HCT116 (cell line): ENCODE data around the gene SOX18.

Source experiments
- CEBPB ChIP-seq: IDR thresholded peaks from 2 replicates; pipeline ENCODE4 v1.6.1; 2012; ENCODE audit warnings: low read depth
- CTCF ChIP-seq, 3 experiments: fragments of 200-600 bp in 1 of 3; sonication (generic) in 1 of 3; IDR thresholded peaks in 2 of 3; conservative IDR thresholded peaks in 1 of 3; 2 replicates each; pipeline ENCODE4 v1.5.1; 2012 to 2017; ENCODE audit warnings: low read depth in 2 of 3, low read length in 2 of 3, antibody characterized with exemption in 1 of 3, borderline replicate concordance in 1 of 3, control low read depth in 1 of 3, mild to moderate bottlenecking in 1 of 3, mixed read lengths in 1 of 3, mixed run types in 1 of 3, moderate library complexity in 1 of 3; ENCODE audit not compliant: insufficient read depth in 1 of 3
- EZH2 ChIP-seq: fragments of 200-600 bp; sonication (generic); IDR thresholded peaks from 2 replicates; pipeline ENCODE4 v1.6.1; 2017; ENCODE audit warnings: antibody characterized with exemption, mixed run types
- POLR2A ChIP-seq: IDR thresholded peaks from 2 replicates; pipeline ENCODE4 v1.7.0; 2011; ENCODE audit warnings: borderline replicate concordance; ENCODE audit not compliant: insufficient read depth, insufficient read length; ENCODE audit errors: extremely low read depth
- SP1 ChIP-seq: IDR thresholded peaks from 2 replicates; pipeline ENCODE4 v1.6.1; 2012; ENCODE audit warnings: low read depth
- TF ChIP-seq, protein P1 (sequence below): IDR thresholded peaks from 2 replicates; pipeline ENCODE4 v1.6.1; 2012; ENCODE audit warnings: low read depth

GRCh38 chr20:64010711-64011237 lies 38.7 kb downstream of the SOX18 start:
- TF ChIP-seq CTCF (IDR thresholded peaks at IDR 0.05 in 2 of 3, conservative IDR thresholded peaks at IDR 0.05 in 1 of 3; ENCODE audit: borderline replicate concordance in 1 of 3, insufficient read depth in 1 of 3, low read depth in 2 of 3, low read length in 2 of 3) (no peak), SP1 (no peak), EZH2 (no peak), POLR2A (no peak), CEBPB (no peak)
- TF ChIP-seq, protein P1, sequence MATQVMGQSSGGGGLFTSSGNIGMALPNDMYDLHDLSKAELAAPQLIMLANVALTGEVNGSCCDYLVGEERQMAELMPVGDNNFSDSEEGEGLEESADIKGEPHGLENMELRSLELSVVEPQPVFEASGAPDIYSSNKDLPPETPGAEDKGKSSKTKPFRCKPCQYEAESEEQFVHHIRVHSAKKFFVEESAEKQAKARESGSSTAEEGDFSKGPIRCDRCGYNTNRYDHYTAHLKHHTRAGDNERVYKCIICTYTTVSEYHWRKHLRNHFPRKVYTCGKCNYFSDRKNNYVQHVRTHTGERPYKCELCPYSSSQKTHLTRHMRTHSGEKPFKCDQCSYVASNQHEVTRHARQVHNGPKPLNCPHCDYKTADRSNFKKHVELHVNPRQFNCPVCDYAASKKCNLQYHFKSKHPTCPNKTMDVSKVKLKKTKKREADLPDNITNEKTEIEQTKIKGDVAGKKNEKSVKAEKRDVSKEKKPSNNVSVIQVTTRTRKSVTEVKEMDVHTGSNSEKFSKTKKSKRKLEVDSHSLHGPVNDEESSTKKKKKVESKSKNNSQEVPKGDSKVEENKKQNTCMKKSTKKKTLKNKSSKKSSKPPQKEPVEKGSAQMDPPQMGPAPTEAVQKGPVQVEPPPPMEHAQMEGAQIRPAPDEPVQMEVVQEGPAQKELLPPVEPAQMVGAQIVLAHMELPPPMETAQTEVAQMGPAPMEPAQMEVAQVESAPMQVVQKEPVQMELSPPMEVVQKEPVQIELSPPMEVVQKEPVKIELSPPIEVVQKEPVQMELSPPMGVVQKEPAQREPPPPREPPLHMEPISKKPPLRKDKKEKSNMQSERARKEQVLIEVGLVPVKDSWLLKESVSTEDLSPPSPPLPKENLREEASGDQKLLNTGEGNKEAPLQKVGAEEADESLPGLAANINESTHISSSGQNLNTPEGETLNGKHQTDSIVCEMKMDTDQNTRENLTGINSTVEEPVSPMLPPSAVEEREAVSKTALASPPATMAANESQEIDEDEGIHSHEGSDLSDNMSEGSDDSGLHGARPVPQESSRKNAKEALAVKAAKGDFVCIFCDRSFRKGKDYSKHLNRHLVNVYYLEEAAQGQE: no peak
